ENCODE results near the gene ZNF615. TPM values are rescaled to one million over a fixed set of nuclear protein-coding genes. Genes with fewer than 3 reads are reported as not detected.

The ZNF615 gene
- total and polyA plus RNA-seq, 2 of the 4 experiments (the other 2 are of a cell fraction) = 2.0 to 10.9 TPM

- H3K56ac ChIP-seq (ENCODE audit: extremely low read depth, insufficient read depth, low read length) = no peak overlapping the region
- in situ Hi-C loops (cut with MboI; ENCODE audit: low sequenced_read_pairs) = no loop called here
- no peak overlapping the region for H4K5ac ChIP-seq (ENCODE audit: low read depth, low read length)
- H3K14ac ChIP-seq (replicated peaks; ENCODE audit: low read depth, low read length) = no peak overlapping the region
- no peak overlapping the region for H3K23ac ChIP-seq (ENCODE audit: low read depth, low read length)
- H2AK9ac ChIP-seq (replicated peaks; ENCODE audit: low read depth, low read length, poor library complexity) = no peak overlapping the region
- no peak overlapping the region for H2BK120ac ChIP-seq (ENCODE audit: low read depth, low read length)
- ChIA-PET POLR2A (ENCODE audit: unreplicated experiment) (no interaction called here), CTCF (no interaction called here)
- H2BK5ac ChIP-seq (ENCODE audit: low read depth, low read length, poor library complexity, severe bottlenecking) = no peak overlapping the region
- H2AFZ ChIP-seq (replicated peaks; ENCODE audit: low read length, poor library complexity) = no peak overlapping the region
- peaks cover 29% of the 10 kb centered on the region for H3K36me3 ChIP-seq (ENCODE audit: control insufficient read depth, insufficient read depth, low read length)
- no peak overlapping the region for H2BK20ac ChIP-seq (ENCODE audit: low read depth, low read length)
- H3K27ac ChIP-seq (ENCODE audit: insufficient read depth, low read length) = no peak overlapping the region
- no peak overlapping the region for H3K9ac ChIP-seq (ENCODE audit: low read depth, low read length)
- no peak for DNase-seq
- no peaks in the 10 kb centered on the region for H4K20me1 ChIP-seq (ENCODE audit: insufficient read depth, low read length)
- no peaks in the 10 kb centered on the region; a peak in 1 of 4 replicates for H3K79me1 ChIP-seq (ENCODE audit: low read depth in 1 of 2, low read length in 2 of 2)
- no peaks in the 10 kb centered on the region for H3K27me3 ChIP-seq (ENCODE audit: control insufficient read depth, insufficient read depth, low read length)
- WGBS, 2 experiments (ENCODE audit: extremely low coverage in 2 of 2, insufficient read length in 1 of 2) = 100% methylated on average over 1 of the region's 10 CpGs; no CpG with 5 or more reads in 1 of the 2 experiments
- H3K9me3 ChIP-seq (ENCODE audit: control insufficient read depth, insufficient read depth, low read length) = peaks cover 62% of the 10 kb centered on the region
- H3K4me3 ChIP-seq (ENCODE audit: insufficient read depth, low read depth, low read length) = no peak overlapping the region
- H2AK5ac ChIP-seq (ENCODE audit: low read depth, low read length) = no peak overlapping the region
- no peak overlapping the region for H3K18ac ChIP-seq (ENCODE audit: low read depth, low read length)
- dilution Hi-C loops (cut with HindIII; ENCODE audit: low sequenced_read_pairs, unreplicated experiment) = no loop called here
- intact Hi-C loops (cut with micrococcal nuclease) = no loop called here
- no peak overlapping the region for H4K8ac ChIP-seq (ENCODE audit: low read depth in 2 of 2, low read length in 2 of 2)
- no peak overlapping the region for H3K4me2 ChIP-seq (ENCODE audit: low read depth, low read length)
- H3K9me1 ChIP-seq (ENCODE audit: insufficient read depth, low read length) = no peaks in the 10 kb centered on the region
- no peak overlapping the region for H3K4ac ChIP-seq (ENCODE audit: low read depth, low read length)
- BruUV-seq (replicated peaks) = no TSS peak
- no peaks in the 10 kb centered on the region for H3K4me1 ChIP-seq (ENCODE audit: control insufficient read depth, insufficient read depth, low read length)
- H4K91ac ChIP-seq (ENCODE audit: insufficient read depth, low read depth, low read length) = no peak overlapping the region
- no peak for ATAC-seq (ENCODE audit: low read depth)
- TF ChIP-seq MXI1 (IDR thresholded peaks at IDR 0.05; ENCODE audit: borderline replicate concordance, low read depth, low read length) = no peak
- no peak for TF ChIP-seq MAFK (IDR thresholded peaks at IDR 0.05; ENCODE audit: low read depth, low read length)
- TF ChIP-seq RAD21 (IDR thresholded peaks at IDR 0.05; ENCODE audit: low read length) = no peak
- H2BK15ac ChIP-seq (ENCODE audit: low read depth, low read length) = no peak overlapping the region
Measured at GRCh38 chr19:51993422-51993821, 14.6 kb downstream of the ZNF615 start.

Measured in IMR-90 (cell line).